A673 (cell line): ENCODE measurements around the gene SINHCAF.

Experiments used
- CTCF ChIP-seq: fragments of 300-800, 200-600 bp; sonication (generic); conservative IDR thresholded peaks from 2 replicates; pipeline ENCODE4 v1.5.1; 2017; ENCODE audit warnings: low read depth, mild to moderate bottlenecking, antibody characterized with exemption, low read length, moderate library complexity, mixed read lengths
- EZH2 ChIP-seq: fragments of 200-600 bp; sonication (generic); IDR thresholded peaks from 2 replicates; pipeline ENCODE4 v1.6.1; 2017; ENCODE audit warnings: borderline replicate concordance, low read depth, mild to moderate bottlenecking, mixed read lengths, antibody characterized with exemption, low read length; ENCODE audit not compliant: poor library complexity, severe bottlenecking

- TF ChIP-seq CTCF (no peak), EZH2 (no peak)
These were observed 8.2 kb downstream of the SINHCAF start for GRCh38 chr12:31317471-31318395.
